ENCODE results near the gene CNNM2.

- no peak for TF ChIP-seq POLR2AphosphoS5 (IDR thresholded peaks at IDR 0.05; ENCODE audit: low read depth, low read length)
- TF ChIP-seq TAF1 (IDR thresholded peaks at IDR 0.05; ENCODE audit: borderline replicate concordance, low read depth, low read length), result no peak
- TF ChIP-seq POLR2A (IDR thresholded peaks at IDR 0.05; ENCODE audit: low read depth, low read length), result no peak
These were observed 124.8 kb downstream of the CNNM2 start for GRCh38 chr10:103042908-103043307.
